HG03457 (cell line): Measurements from ENCODE around the gene VASN.

Experiments used
- ATAC-seq: cut with Tn5 transposase; IDR thresholded peaks from one replicate; pipeline ENCODE4 v1.9.1; 2021; ENCODE audit warnings: moderate number of reproducible peaks; ENCODE audit not compliant: unreplicated experiment

VASN gene

DNA sequence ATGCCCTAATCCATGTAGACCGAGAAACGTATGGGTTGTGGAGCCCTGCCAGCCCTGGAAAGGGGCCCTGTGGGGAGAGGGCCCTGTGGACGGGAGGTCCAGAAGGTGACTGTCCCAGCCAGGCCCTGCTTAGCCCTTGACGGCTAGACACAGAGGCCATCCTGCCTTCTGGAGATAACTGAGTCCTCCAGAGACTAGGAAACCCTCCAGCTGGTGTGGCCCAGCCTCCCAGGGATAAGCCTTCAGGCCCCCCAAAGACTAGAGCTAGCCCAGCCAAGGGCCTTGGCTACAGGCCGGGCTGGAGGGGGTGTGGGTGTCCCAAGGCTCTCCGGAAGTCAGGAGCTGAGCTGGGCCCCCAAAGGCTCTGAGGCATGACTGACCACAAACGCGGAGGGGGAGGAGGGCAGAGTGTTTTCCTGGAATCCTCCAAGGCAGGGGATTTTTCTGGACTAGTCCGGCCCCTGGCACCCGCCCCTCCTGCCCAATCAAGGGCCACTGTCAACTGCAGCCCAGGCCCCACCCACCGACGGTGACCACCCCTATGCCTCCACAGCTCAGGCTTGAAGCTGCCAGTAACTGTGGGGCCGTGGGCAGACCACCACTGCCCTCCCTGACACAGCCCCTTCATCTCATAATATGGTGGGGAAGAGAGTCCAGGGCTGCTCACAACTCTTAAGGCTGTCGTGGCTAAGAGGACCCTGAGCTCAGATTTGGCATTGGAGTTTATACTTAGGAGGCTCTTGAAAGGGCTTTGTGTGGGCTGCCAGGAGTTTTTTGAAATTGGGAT is 885 bp upstream of the VASN start:
- ATAC-seq, result no peak

- no peak for ATAC-seq
These were observed 441 bp downstream of the VASN start for GRCh38 chr16:4372001-4372577.

- ATAC-seq, result no peak
These were observed 1.1 kb downstream of the VASN start for GRCh38 chr16:4372578-4373355.

- ATAC-seq, result no peak
These were observed 1.8 kb downstream of the VASN start for GRCh38 chr16:4373356-4373908.

GRCh38 chr16:4373909-4374742 is 2.5 kb downstream of the VASN start:
- no peak for ATAC-seq

DNA sequence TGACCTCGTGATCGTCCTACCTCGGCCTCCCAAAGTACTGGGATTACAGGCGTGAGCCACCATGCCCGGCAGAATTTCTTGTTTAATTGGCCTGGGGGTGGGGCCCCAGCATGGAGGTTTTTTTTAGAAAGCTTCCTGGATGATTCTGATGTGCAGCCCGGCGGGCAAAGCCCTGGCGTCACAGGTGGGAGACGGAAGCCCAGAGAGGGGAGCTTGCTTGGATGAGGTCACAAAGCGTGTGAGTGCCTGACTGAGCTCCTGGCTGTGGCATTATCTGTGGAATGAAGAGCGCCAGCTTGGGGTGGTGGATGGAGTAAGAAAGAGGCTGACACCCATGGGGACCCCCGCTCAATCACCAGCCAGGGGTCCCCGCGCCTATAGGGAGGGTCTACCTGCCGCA is 4.1 kb downstream of the VASN start:
- ATAC-seq, result no peak

GRCh38 chr16:4376126-4376892 is 4.7 kb downstream of the VASN start:
- ATAC-seq, result no peak

GRCh38 chr16:4376893-4377572 is 5.4 kb downstream of the VASN start:
- no peak for ATAC-seq

- ATAC-seq, result no peak
These were observed 6.0 kb downstream of the VASN start for GRCh38 chr16:4377573-4378154.

- ATAC-seq, result no peak
These were observed 6.6 kb downstream of the VASN start for GRCh38 chr16:4378161-4378666.

GRCh38 chr16:4378999-4379690 is 7.5 kb downstream of the VASN start:
- ATAC-seq, result no peak

GRCh38 chr16:4380119-4381063 is 8.7 kb downstream of the VASN start:
- no peak for ATAC-seq

GRCh38 chr16:4381072-4381934 is 9.7 kb downstream of the VASN start:
- no peak for ATAC-seq

- ATAC-seq, result no peak
These were observed 10.5 kb downstream of the VASN start for GRCh38 chr16:4381935-4382794.

DNA sequence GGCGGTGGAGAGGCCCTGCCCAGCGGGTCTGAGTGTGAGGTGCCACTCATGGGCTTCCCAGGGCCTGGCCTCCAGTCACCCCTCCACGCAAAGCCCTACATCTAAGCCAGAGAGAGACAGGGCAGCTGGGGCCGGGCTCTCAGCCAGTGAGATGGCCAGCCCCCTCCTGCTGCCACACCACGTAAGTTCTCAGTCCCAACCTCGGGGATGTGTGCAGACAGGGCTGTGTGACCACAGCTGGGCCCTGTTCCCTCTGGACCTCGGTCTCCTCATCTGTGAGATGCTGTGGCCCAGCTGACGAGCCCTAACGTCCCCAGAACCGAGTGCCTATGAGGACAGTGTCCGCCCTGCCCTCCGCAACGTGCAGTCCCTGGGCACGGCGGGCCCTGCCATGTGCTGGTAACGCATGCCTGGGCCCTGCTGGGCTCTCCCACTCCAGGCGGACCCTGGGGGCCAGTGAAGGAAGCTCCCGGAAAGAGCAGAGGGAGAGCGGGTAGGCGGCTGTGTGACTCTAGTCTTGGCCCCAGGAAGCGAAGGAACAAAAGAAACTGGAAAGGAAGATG is 11.2 kb downstream of the VASN start:
- no peak for ATAC-seq
